Panc1 (cell line): Measurements from ENCODE around the gene TMEM37. TPM values are rescaled to one million over a fixed set of nuclear protein-coding genes. Genes with fewer than 3 reads are reported as not detected.

Experiments
- ATAC-seq: fragments of 200-7000 bp; cut with Tn5 transposase; 2 replicates; pipeline ENCODE4 v1.9.1; 2020; ENCODE audit warnings: mild to moderate bottlenecking, moderate library complexity
- BruUV-seq: library from RNA; stranded (reverse); fragments of 400-500 nt; replicated peaks from 2 replicates; lab custom pipeline; 2021; lab: Mats Ljungman, UMichigan
- CTCF ChIA-PET: fragments of 300-600 bp; sonication (Branson Sonifier 250); formaldehyde crosslinking; loops from one replicate; lab custom pipeline; 2022; ENCODE audit warnings: antibody characterized with exemption; lab: Charles Lee
- POLR2A ChIA-PET: fragments of 300-600 bp; sonication (Branson Sonifier 250); formaldehyde crosslinking; loops from one replicate; lab custom pipeline; 2022; ENCODE audit warnings: antibody characterized with exemption; lab: Charles Lee
- DNase-seq: peaks from one replicate; pipeline ENCODE4 v3.0.0-alpha.2; 2010; ENCODE audit warnings: low read depth, low spot score
- H3K27ac ChIP-seq: 2 replicates; pipeline ENCODE4 v1.5.1; 2011; ENCODE audit warnings: mild to moderate bottlenecking, low read length, inconsistent platforms
- H3K27me3 ChIP-seq: fragments of 200-500 bp; sonication (Bioruptor generic); 2 replicates; pipeline ENCODE4 v1.6.0; 2014; ENCODE audit warnings: low read length, inconsistent platforms; ENCODE audit not compliant: control insufficient read depth, insufficient read depth
- H3K36me3 ChIP-seq: fragments of 200-500 bp; sonication (Bioruptor generic); 2 replicates; pipeline ENCODE4 v1.5.1; 2014; ENCODE audit warnings: inconsistent platforms, mild to moderate bottlenecking, low read length, moderate library complexity; ENCODE audit not compliant: control insufficient read depth, insufficient read depth
- H3K4me1 ChIP-seq: 2 replicates; pipeline ENCODE4 v1.5.1; 2011; ENCODE audit warnings: inconsistent platforms, mild to moderate bottlenecking, low read length, moderate library complexity; ENCODE audit not compliant: control insufficient read depth, insufficient read depth
- H3K4me3 ChIP-seq, 2 experiments: 2 replicates each; pipeline ENCODE4 v1.5.1; 2011 to 2012; ENCODE audit warnings: low read depth in 2 of 2, low read length in 2 of 2, mild to moderate bottlenecking in 2 of 2, inconsistent platforms in 1 of 2, moderate library complexity in 1 of 2
- H3K9me3 ChIP-seq: fragments of 200-500 bp; sonication (Bioruptor generic); 2 replicates; pipeline ENCODE4 v1.5.1; 2014; ENCODE audit warnings: low read depth, mild to moderate bottlenecking, inconsistent platforms, low read length, moderate library complexity; ENCODE audit not compliant: control insufficient read depth, insufficient read depth
- POLR2AphosphoS5 ChIP-seq: IDR thresholded peaks from 2 replicates; pipeline ENCODE4 v1.6.1; 2012; ENCODE audit warnings: mild to moderate bottlenecking, low read depth, low read length, moderate library complexity
- SIN3A ChIP-seq: IDR thresholded peaks from 2 replicates; pipeline ENCODE4 v1.6.1; 2012; ENCODE audit warnings: low read depth, mild to moderate bottlenecking, low read length, moderate library complexity, borderline replicate concordance; ENCODE audit not compliant: insufficient read depth
- TCF7L2 ChIP-seq: IDR thresholded peaks from 2 replicates; pipeline ENCODE4 v1.6.1; 2011; ENCODE audit warnings: mild to moderate bottlenecking, low read depth, low read length, inconsistent platforms
- in situ Hi-C: cut with HindIII; loops from 2 replicates; pipeline ENCODE4 v1.10.0; 2016; ENCODE audit warnings: low sequenced_read_pairs, low pct_unique_long_range_greater_than_20kb
- intact Hi-C: fragments of 100-400 bp; cut with micrococcal nuclease; formaldehyde crosslinking; loops from one replicate; pipeline ENCODE4 v1.10.0; 2022; ENCODE audit not compliant: unreplicated experiment
- total RNA-seq: library from RNA; stranded (reverse); gene quantifications from one replicate; pipeline ENCODE4 v1.2.1, GENCODE V29; 2021; ENCODE audit not compliant: unreplicated experiment

TMEM37 gene
- total RNA-seq, 1 experiment from 2014 or later: 0.28 TPM

DNA sequence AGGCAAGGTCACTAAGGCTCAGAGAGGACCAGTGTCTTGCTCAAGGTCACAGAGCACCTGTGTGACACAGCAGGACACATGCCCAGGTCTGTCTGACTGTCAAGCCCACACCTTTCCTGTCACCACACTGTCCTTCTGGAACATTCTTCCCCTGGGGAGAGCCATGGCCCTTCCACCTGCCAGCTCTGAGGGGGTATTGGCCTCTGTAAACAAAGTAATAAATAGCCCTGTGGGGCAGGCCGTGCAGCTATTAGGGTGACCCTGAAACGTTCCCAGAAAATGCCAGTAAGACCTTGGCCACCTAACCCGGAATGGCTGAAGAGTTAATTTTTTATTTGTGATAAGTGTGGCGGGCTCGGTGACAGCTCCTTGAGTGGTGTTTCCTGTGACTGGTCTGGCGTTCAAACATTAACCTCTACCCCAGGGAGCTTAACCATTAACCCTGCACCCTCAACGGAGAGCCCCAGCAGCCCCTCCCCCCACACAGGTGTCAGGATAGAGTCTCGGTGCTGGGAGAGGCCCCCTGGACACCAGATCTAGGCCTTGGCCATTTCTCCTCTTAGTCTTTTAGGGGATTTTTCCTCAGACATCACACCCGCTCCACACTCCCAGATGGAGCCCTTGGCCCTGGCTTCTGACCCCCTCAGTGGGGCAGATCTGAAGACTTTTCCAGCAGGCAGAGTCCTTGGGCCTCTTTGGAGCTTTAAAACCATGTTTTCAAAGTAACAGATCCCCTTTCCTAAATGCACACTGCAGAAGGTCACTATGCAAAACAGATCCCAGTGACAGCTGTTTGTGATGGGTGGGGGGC, 56.0 kb downstream of the TMEM37 start:
- H3K4me1 ChIP-seq: peaks cover 12% of the 10 kb centered on the region
- TF ChIP-seq SIN3A: no peak
- no peak for TF ChIP-seq POLR2AphosphoS5
- no peak for TF ChIP-seq TCF7L2
- ChIA-PET POLR2A (no interaction called here), CTCF (no interaction called here)
- intact Hi-C loops (no loop called here), in situ Hi-C loops (no loop called here)
- no TSS peak for BruUV-seq
- no peaks in the 10 kb centered on the region for H3K9me3 ChIP-seq
- H3K27me3 ChIP-seq: no peaks in the 10 kb centered on the region
- H3K36me3 ChIP-seq: no peaks in the 10 kb centered on the region
- DNase-seq: no peak
- no peak for ATAC-seq
- no peak overlapping the region for H3K27ac ChIP-seq
- no peak overlapping the region for H3K4me3 ChIP-seq

Other genes with a start within 250 kb of the TMEM37 start
- gene STEAP3, start 208.0 kb upstream of the TMEM37 start, total RNA-seq: 44.8 TPM
- gene C2orf76, start 65.0 kb upstream of the TMEM37 start, total RNA-seq: 22.7 TPM
- 253 TPM for gene DBI, start 64.9 kb upstream of the TMEM37 start, total RNA-seq
- not detected for gene SCTR, start 92.6 kb downstream of the TMEM37 start, total RNA-seq
- gene CFAP221, start 112.6 kb downstream of the TMEM37 start, total RNA-seq: not detected
- gene TMEM177, start 247.3 kb downstream of the TMEM37 start, total RNA-seq: 16.8 TPM